Colonic mucosa (tissue), 4 donors: ENCODE results near the gene TLNRD1. TPM values are rescaled to one million over a fixed set of nuclear protein-coding genes. Genes with fewer than 3 reads are reported as not detected.

Source experiments
- DNase-seq: peaks from one replicate; pipeline ENCODE4 v3.0.0-alpha.2; 2020
- H3K27ac ChIP-seq: fragments of 200-600 bp; one replicate; pipeline ENCODE4 v1.8.0; 2021
- H3K27me3 ChIP-seq: fragments of 200-600 bp; one replicate; pipeline ENCODE4 v1.8.0; 2021
- H3K36me3 ChIP-seq: fragments of 200-600 bp; one replicate; pipeline ENCODE4 v1.8.0; 2021
- H3K4me1 ChIP-seq: fragments of 200-600 bp; one replicate; pipeline ENCODE4 v1.8.0; 2021; ENCODE audit warnings: mild to moderate bottlenecking
- H3K4me3 ChIP-seq: fragments of 200-600 bp; one replicate; pipeline ENCODE4 v1.8.0; 2021
- H3K9ac ChIP-seq, 2 donors: one replicate each; pipeline ENCODE4 v1.7.0; 2013; ENCODE audit warnings: control low read depth in 2 of 2, low read depth in 2 of 2, low read length in 2 of 2
- H3K9me3 ChIP-seq: fragments of 200-600 bp; one replicate; pipeline ENCODE4 v1.8.0; 2021
- CTCF ChIP-seq: fragments of 200-600 bp; IDR thresholded peaks from one replicate; pipeline ENCODE4 v1.8.0; 2022; ENCODE audit warnings: antibody characterized with exemption, mild to moderate bottlenecking
- intact Hi-C: fragments of 100-400 bp; cut with DNase I; formaldehyde crosslinking; loops from one replicate; pipeline ENCODE4 v1.14.1; 2022
- total RNA-seq, 2 donors: library from RNA; stranded (reverse); fragmentation: NEBNext Ultra II Directional in 1 of 2; extraction: Animal tissue kit (Norgen Biotek cat#: 25700) in 1 of 2; gene quantifications; one replicate each; pipeline ENCODE4 v1.2.1, GENCODE V29; 2021
- donor health status: healthy.
- donor health status: DM: no; HTN: no; CAD: no.
- donor health status: DM: no; HTN: no; CAD: no.

Gene TLNRD1
- total RNA-seq, 2 donors from 2014 or later: 28.5 to 33.3 TPM

- Histone ChIP-seq H3K27me3 (no peaks in the 10 kb centered on the region), H3K4me1 (no peaks in the 10 kb centered on the region), H3K4me3 (no peak overlapping the region), H3K27ac (no peak overlapping the region), H3K36me3 (no peaks in the 10 kb centered on the region), H3K9me3 (no peaks in the 10 kb centered on the region), H3K9ac (no peak overlapping the region)
- no peak for DNase-seq
- intact Hi-C loops: no loop called here
- no peak for TF ChIP-seq CTCF
Measured at GRCh38 chr15:81049835-81050234, 49.1 kb downstream of the TLNRD1 start.

DNA sequence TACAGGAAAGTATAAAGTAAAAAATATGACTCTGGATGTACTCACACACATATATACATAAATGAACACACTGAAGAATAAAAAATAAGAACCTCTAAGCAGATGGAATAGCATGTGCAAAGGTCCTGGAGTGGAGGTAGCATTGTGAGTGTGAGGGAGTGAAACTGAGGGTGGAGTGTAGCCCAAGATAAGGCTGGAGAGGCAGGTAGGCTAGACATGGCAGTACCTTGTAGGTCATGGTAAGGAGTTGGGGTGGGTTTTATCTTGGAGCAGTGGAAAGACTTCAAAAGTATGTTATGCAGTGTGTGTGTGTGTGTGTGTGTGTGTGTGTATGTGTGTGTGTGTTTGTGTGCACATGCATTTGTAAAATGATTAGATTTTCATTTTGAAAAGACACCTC, 49.5 kb downstream of the TLNRD1 start:
- Histone ChIP-seq H3K27ac (no peak overlapping the region), H3K36me3 (no peaks in the 10 kb centered on the region), H3K4me3 (no peak overlapping the region), H3K27me3 (no peaks in the 10 kb centered on the region), H3K9ac (no peak overlapping the region), H3K9me3 (no peaks in the 10 kb centered on the region), H3K4me1 (no peaks in the 10 kb centered on the region)
- intact Hi-C loops: no loop called here
- TF ChIP-seq CTCF: no peak
- no peak for DNase-seq

DNA sequence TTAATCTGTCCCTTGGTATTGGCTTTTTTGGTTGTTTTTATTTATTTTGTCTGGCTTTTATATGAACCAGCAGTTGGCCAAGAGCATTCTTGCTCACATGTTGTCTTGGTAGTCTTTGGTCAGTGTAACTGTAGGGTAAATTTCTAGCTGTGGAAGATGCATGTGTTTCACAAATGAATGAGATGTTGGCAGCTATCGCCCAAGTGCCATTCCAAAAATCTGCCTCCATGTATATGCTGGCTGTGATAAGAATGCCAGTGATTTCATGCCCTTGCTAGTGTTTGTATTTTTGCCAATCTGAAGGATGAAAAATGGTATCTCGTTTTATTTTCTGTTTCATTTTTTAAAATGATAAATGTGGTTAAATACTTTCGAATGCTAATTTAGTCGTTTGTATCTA, 50.1 kb downstream of the TLNRD1 start:
- Histone ChIP-seq H3K36me3 (no peaks in the 10 kb centered on the region), H3K27ac (no peak overlapping the region), H3K9ac (no peak overlapping the region), H3K27me3 (no peaks in the 10 kb centered on the region), H3K9me3 (no peaks in the 10 kb centered on the region), H3K4me1 (no peaks in the 10 kb centered on the region), H3K4me3 (no peak overlapping the region)
- TF ChIP-seq CTCF: no peak
- no peak for DNase-seq
- intact Hi-C loops: no loop called here

DNA sequence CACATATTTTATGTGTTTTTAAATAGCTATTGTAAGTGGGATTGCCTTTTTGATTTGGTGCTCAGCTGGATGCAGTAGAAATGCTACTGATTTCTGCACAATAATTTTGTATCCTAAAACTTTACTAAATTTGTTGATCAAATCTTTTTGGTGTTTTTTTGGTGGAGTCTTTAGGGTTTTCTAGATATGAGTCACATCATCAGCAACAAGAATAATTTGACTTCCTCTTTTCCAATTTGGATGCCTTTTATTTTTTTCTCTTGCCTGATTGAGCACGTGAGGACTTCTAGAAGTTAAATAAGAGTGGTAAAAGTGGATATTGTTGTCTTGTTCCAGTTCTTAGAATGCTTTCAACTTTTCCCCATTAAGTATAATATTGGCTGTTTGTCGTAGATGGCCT, 51.3 kb downstream of the TLNRD1 start:
- H3K36me3 ChIP-seq: no peaks in the 10 kb centered on the region
- intact Hi-C loops: no loop called here
- no peak overlapping the region for H3K9ac ChIP-seq
- no peak overlapping the region for H3K27ac ChIP-seq
- DNase-seq: no peak
- H3K4me1 ChIP-seq: no peaks in the 10 kb centered on the region
- H3K27me3 ChIP-seq: no peaks in the 10 kb centered on the region
- H3K4me3 ChIP-seq: no peak overlapping the region
- no peaks in the 10 kb centered on the region for H3K9me3 ChIP-seq
- no peak for TF ChIP-seq CTCF

DNA sequence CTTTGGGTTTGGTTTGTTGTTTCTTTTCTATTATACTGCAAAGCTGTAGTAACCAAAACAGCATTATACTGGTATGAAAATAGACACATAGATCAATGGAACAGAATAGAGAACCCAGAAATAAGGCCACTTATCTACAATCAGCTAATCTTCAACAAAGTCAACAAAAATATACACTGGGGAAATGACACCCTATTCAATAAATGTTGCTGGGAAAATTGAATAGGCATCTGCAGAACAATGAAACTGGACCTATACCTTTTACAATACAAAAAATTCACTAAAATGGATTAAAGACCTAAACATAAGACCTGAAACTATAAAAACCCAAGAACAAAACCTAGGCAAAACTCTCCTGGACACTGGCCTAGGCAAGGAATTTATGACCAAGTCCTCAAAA, 52.9 kb downstream of the TLNRD1 start:
- no peak for DNase-seq
- no peaks in the 10 kb centered on the region for H3K9me3 ChIP-seq
- no peak overlapping the region for H3K9ac ChIP-seq
- intact Hi-C loops: no loop called here
- H3K4me1 ChIP-seq: no peaks in the 10 kb centered on the region
- no peaks in the 10 kb centered on the region for H3K36me3 ChIP-seq
- H3K27me3 ChIP-seq: no peaks in the 10 kb centered on the region
- H3K4me3 ChIP-seq: no peak overlapping the region
- no peak overlapping the region for H3K27ac ChIP-seq
- TF ChIP-seq CTCF: no peak

DNA sequence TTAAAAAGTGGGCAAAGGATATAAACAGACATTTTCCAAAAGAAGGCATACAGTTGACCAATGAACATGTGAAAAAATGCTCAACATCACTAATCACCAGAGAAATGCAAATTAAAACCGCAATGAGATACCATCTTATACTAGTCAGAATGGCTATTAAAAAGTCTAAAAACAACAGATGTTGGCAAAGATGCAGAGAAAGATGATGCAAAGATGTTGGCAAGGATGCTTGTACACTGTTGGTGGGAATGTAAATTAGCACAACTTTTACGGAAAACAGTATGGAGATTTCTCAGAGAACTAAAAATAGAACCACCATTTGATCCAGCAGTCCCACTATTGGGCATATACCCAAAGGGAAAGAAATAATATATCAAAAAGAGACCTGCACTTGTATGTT, 53.5 kb downstream of the TLNRD1 start:
- no peak for DNase-seq
- no peak overlapping the region for H3K9ac ChIP-seq
- H3K4me1 ChIP-seq: no peaks in the 10 kb centered on the region
- H3K4me3 ChIP-seq: no peak overlapping the region
- no peak for TF ChIP-seq CTCF
- intact Hi-C loops: no loop called here
- no peaks in the 10 kb centered on the region for H3K36me3 ChIP-seq
- no peaks in the 10 kb centered on the region for H3K27me3 ChIP-seq
- no peaks in the 10 kb centered on the region for H3K9me3 ChIP-seq
- H3K27ac ChIP-seq: no peak overlapping the region
